Stimulated activated CD8-positive, alpha-beta memory T cell treated with anti-CD3 and anti-CD28 coated beads, Interleukin-7, amount 100 ng/mL, for 4 hours (primary cell): Measurements from ENCODE around the gene EIF5A2.
"Not testable (repeated sequence)": the region's sequence is repeated elsewhere in the genome, so short reads cannot be mapped to it uniquely, and the experiment has no call there.

Experiments used
- DNase-seq, 2 donors: peaks; one replicate each; pipeline ENCODE4 v3.0.0-alpha.2; 2020; ENCODE audit warnings: low read depth in 2 of 2

The EIF5A2 gene

DNA sequence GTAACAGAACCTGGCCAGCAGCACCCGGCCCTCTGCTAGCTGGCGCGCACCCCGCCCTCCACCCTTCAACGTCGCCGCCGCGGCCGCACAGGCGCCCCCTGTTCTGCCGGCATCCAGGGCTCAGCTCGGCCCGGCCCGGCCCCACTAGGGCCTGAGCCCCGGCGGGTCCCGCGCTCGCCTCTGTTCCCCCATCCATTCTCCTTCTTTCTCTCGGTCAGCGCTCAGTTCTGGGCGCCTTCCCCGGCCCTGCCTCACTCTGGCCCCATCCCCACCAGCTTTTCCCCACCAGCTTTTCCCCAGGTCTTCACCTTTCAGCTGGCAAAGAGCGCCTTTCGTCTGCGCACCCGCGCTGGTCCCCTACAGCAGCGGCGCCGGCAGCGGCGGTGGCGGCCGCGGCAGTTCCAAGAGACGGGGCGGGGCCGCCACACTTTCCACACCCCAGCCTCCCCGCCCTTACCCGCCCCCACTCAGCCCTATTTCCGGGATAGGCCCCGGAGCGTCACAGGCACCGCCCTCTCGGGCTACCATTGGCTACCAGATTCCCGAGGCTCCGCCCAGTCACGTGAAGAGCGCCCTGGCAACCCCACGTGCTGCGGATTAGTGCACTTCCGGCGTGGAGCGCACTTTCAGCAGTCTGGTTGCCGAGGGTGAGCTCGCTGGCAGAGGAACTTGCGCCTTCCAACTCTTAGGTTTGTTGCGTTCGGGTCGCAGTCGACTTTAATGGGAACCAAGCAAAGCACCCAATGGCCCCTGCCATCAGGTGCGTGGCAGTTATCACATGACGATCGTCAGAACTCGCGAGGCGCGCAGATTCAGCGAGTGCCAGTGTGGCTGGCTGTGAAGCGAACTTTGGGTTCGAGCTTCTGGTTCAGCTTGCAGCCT, at the start of gene EIF5A2:
TSS of gene EIF5A2 (minus strand) at position 403 of the 882 bp plus-strand sequence. CDS start 831 bp downstream, outside the sequence.
- DNase-seq, result peak; percentile 94

DNA sequence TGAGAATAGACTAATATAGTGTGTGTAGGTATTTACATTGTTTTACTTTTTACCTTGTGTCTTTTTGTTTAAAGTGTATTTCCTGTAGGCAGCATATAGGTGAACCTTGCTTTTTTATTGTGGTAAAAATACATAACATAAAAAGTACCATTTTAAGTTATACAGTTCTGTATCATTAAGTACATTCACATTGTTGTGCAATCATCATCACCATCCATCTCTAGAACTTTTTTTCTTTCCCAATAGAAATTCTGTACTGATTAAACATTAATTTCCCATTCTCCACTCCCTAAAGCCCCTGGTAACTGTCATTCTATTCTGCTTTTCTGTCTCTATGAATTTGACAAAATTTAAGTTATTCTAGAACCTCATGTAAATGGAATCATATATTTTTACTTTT, 48.2 kb upstream of the EIF5A2 start:
- DNase-seq, result no peak

DNA sequence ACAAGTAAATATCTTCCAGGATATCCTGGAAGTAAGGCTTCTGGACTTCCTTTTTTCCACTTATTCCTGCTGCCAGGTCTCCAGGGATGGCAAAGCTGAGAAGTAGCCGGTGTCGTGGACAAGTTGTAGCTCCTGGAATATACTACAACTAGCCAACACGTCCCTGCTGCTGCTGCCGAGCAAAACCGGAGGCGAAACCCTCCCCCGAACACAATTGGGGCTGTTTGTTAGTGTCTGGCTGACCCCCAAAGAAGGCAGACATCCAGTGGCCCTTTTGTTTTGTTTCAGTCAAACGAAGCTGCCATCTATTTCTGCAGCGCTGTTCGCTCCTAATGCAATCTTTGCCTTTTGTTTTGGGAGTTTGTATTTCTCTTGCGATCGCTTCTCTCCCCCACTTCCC, 45.3 kb upstream of the EIF5A2 start:
- DNase-seq, result no peak

DNA sequence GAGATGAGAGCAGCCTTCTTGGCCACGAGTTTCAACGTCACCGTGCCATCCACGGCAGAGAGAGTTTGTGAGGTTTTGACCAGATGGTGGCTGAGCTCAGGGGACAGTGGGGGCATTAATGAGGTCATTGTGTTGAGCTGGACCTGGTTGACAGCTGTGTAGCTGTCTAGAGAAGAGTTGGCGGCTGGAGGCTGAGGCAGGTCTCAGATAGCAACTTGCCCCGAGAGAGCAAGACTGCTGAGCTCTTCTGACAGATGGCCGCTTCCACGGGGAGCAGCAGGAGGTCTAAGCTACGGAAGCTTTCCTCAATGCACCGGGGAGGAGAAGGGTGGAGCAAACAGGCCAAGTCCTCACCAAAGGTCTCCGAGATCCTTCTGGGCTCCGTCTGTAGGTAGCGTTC, 44.8 kb upstream of the EIF5A2 start:
- no peak for DNase-seq

DNA sequence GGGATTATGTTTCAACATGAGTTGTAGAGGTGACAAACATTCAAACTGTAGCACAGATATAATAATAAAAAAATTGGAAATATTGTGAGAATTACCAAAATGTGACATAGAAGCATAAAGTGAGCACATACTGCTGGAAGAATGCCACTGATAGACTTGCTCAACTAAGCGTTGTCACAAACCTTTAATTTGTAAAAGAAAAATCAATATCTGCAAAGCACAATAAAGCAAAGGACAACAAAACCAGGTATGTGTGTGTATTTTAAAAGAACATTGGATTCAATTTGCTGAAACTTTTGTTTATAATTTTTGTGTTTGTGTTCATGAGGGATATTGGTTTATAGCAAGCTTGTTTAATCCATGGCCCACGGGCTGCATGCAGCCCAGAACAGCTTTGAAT, 40.8 kb upstream of the EIF5A2 start:
- no peak for DNase-seq

DNA sequence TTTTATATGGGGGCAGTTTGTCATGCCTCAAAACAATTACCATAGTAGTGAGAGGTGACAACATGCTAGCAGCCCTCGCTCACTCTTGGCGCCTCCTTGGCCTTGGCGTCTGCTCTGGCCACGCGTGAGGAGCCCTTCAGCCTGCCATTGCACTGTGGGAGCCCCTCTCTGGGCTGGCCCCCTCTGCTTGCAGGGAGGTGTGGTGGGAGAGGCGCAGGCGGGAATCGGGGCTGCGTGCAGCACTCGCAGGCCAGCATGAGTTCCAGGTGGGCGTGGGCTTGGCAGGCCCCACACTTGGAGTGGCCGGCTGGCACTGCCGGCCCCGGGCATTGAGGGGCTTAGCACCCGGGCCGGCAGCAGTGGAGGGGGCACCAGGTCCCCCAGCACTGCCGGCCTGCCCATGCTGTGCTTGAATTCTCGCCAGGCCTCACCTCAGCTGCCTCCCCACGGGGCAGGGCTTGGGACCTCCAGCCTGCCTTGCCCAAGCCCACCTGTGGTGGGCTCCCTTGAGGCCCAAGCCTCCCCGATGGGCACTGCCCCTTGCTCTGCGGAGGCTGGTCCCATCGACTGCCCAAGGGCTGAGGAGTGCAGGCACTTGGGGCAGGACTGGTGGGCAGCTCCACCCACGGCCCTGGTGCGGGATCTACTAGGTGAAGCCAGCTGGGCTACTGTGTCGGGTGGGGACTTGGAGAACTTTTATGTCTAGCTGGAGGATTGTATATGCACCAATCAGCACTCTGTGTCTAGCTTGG, 38.8 kb upstream of the EIF5A2 start:
- no peak for DNase-seq

DNA sequence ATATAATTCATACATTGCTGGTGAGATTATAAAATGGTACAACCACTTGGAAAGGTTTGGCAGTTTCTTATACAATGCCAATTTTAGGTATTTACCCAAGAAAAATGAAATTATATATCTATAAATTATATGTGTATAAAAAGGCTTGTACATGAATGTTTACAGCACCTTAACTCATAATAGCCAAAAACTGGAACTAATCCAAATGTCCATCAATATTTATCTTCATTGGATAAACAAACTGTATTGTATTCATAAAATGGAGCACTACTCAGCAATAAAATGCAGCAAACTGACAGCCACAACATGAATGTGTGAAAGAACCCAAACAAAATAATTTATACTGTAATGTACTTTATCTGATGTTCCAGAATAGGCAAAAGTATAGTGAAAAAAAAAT, 33.6 kb upstream of the EIF5A2 start:
- no peak for DNase-seq

DNA sequence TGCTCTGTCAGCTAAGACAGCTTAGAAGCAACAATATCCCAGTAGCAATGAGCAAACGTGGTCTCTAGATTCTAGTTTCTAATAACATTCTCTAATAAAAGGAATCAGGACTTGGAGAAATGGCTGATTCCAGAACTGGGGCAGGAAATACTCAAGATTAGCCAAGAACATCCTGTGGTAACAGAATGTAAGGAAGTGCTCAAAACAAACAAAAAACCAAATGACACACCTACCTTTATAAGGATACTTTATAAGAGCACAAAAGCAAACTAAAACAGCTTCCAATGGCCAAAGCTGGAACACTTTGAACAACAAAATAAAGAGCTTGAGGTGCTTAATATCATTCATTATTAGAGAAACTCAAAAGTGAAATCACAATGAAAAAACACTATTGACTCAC, 33.1 kb upstream of the EIF5A2 start:
- no peak for DNase-seq

DNA sequence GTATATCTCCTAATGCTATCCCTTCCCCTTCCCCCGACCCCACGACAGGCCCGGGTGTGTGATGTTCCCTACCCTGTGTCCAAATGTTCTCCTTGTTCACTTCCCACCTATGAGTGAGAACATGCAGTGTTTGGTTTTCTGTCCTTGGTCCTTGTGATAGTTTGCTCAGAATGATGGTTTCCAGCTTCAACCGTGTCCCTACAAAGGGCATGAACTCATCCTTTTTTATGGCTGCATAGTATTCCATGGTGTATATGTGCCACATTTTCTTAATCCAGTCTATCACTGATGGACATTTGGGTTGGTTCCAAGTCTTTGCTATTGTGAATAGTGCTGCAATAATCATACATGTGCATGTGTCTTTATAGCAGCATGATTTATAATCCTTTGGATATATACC, 24.6 kb upstream of the EIF5A2 start:
- not testable (repeated sequence) for DNase-seq

DNA sequence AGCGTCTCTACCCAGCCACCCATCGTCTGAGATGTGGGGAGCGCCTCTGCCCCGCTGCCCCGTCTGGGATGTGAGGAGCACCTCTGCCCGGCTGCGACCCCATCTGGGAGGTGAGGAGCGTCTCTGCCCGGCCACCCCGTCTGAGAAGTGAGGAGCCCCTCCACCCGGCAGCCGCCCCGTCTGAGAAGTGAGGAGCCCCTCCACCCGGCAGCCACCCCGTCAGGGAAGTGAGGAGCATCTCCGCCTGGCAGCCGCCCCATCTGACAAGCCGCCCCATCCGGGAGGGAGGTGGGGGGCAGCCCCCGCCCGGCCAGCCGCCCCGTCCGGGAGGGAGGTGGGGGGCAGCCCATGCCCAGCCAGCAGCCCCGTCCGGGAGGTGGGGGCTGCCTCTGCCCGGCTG, 15.1 kb upstream of the EIF5A2 start:
- not testable (repeated sequence) for DNase-seq

DNA sequence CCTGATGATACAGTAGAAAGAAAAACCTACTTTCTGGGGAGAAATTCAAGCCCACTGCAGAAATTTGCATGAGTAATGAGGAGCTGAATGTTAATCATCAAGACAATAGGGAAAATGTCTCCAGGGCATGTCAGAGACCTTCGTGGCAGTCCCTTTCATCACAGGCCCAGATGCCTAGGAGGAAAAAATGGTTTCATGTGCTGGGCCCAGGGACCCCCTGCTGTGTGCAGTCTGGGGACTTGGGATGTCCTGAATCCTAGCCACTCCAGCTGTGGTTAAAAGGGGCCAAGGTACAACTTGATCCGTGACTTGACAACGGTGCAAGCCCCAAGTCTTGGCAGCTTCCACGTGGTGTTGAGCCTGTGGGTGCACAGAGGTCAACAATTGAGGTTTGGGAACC, 10.3 kb upstream of the EIF5A2 start:
- no peak for DNase-seq

DNA sequence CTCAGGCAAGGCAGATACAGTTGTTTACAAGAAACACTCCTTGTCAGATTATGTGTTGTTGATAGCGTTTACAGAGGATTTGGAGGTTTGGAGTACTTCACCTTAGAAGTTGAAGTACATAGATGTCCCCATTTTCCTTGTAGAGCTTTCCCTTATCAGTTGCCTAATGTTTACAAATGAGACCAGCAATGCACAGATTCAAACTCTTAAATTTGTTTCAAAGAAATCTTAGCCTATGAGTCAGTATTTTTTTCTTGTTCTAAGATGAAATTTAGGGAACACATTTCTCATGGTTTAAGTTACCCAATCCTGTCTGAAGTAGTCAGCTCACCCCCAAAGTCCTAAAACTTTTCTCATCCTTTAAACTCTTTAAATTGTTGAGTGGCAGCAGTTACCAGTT, 6.3 kb upstream of the EIF5A2 start:
- DNase-seq, result no peak

DNA sequence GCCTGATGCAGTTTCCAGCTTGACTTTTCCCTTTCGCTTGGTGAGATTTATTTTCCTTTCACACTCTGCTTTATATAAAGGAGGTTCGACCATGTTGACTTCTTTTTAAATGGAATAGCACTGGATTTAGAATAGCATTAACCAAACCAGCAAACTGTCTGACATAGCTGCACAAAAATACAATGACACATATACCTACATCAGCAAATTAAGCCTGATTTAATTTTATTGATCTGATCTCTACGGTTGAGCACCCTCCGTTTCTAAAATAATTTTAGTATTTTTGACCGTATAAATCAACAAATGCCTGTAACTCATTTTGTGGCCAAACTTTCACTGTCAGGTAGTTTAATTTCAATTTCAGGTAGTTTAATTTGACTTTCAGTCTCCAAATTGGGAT, 5.8 kb upstream of the EIF5A2 start:
- no peak for DNase-seq

DNA sequence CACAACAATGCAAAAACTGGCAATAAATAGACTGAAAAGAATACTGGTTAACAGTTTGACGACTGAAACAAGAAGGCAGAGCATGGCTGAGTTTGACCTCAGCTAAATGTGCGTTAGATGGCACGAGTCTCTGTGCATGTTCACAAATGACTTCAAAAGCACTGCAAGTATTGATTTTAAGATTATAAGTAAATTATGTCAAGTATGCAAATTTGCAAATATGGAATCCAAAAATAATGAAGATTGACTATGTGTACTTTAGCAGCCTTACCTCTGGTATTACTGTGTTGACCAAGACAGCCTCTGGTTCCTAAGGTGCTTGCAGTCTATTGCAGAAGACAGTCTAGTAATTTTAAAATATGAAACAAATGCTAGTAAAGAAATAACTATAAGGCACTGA, 2.6 kb upstream of the EIF5A2 start:
- no peak for DNase-seq

DNA sequence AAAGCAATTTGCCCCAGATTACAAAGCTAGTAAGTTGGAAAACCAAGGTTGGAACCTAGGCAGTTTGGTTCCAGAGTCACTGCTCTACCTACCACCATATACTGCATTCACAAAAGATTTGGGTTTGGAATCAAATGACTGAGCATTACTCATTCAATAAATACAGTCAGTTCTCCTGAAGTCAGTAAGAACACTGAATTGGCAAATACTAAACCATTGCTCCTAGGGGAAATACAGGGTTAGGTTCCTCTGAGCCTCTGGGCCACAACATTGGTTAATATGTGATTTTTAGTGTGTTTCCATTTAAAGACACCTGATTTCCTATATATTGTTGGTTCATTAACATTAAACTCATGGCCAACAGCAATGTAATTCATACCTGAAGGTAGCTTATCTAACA, 2.1 kb upstream of the EIF5A2 start:
- no peak for DNase-seq

DNA sequence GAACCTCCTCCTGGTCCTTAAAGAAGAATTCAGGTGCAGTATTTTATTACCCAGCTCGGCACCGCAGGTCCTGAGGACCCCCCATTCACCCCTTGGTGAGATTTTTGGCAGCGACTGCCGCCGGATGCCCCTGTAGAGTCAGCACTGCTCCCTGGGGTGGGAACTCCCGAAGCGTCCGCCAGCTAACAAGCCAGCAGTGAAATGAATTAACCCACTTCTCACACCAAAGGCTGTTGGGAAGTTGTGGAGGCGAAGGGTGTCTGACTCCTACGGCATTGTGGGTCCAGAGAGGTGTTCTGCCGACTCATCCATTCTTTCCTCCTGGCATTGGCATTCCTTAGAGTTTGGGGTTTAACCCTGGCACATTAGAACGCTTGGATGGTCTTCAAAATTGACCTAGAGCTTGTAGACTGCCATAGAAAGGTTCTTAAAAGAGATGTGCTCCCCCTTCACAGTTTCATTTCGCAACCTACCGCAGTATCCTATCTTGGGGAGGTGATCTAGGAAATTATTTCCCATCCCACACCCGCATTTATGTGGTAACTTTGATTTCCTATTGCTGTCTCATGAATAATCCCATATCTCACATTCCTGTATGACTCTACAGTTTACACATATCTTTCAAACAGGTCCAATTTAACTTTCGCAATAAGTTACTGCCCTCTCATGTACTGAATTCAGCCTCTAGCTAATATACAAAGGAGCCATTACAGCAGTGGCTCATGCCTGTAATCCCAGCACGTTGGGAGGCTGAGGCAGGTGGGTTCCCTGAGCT, 879 bp upstream of the EIF5A2 start:
- DNase-seq, result no peak

DNA sequence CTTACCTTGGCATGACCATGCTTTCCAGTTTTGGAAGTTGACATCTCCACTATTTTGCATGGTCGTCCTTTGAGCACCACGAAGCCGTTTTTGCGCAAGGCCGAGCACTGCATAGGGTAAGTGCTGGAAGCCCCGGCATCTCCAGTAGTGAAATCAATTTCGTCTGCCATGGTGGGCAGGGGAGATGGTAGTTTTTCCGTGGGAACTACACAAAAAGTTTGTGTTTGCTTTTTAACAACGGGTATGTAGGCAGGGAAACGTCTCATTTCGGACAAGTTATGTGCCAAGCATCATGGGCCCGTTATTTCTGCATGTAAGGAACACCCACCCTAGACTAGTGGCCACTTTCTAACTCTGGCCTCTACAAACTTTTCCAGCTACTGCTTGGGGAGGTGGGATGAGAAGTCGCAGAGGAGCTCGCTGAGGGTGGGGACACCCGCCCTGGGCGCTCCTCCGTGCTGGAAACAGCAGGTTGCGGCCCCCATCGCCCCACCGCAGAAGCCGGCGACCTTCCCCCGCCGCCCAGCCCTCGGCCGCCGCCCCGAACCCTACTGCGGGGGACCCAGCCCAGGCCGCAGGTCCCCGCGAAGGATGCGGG, 701 bp downstream of the EIF5A2 start:
- no peak for DNase-seq

DNA sequence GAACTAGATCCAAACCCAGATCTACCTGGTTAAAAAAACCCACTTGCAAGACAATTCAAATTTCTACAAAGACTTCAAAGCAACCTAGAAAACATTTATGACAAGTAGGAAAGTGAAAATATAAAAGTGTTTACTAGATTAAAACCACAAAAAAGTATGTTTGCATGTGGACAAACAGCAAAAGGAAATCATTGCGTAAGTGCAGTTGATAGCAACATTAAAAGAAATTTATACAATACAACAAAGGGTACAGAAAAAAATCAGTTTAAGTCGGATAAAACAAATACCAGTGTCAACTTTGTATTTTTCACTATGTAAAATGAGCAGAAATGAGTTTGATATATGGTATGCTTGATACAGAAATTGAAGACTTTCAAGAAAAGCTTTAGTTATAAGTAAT, 2.6 kb downstream of the EIF5A2 start:
- DNase-seq, result no peak

DNA sequence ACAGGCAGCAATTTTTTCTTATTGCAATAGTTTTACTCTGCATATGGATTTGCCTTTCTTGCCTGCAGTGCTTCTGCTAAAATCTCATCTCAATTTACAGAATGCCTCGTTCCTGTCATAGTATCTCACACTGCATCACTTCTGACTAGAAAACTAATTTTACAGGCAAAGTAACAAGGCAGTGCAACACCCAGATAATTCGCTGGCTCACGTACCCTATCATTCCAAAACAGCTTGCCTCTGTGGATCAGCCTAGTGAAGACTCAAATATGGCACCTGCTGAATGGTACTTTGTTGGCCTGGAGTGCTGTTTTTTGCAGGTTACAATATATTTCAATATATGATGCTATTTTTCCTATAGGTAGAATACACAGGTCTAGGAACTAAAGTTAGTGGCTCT, 5.3 kb downstream of the EIF5A2 start:
- no peak for DNase-seq

DNA sequence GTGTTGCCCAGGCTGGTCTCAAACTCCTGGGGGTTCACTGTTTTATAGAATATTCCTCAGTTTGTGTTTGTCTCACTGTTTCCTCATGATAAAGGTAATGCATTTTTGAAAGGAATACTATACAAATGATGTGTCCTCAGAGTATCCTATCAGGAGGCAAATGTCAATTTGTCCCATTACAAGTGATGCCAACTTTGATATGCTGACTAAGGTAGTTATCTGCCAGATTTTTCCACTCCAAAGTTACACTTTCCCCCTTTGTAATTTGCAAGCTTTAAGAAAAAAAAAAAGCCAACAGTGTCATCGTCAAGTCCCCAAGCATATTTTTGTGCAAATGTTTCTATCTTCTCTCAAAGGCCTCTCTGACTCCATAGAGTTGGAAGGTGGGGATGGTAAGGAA, 9.0 kb downstream of the EIF5A2 start:
- DNase-seq, result no peak

DNA sequence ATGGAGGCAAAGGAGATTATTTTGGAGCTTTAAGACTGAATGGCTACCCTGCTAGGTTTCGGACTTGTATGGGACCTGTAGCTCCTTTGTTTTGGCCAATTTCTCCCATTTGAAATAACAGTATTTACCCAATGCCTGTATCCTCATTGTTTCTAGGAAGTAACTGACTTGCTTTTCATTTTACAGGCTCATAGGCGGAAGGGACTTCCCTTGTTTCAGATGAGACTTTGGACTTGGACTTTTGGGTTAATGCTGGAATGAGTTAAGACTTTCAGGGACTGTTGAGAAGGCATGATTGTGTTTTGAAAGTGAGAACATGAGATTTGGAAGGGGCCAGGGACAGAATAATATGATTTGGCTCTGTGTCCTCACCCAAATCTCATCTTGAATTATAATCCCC, 10.5 kb downstream of the EIF5A2 start:
- no peak for DNase-seq

DNA sequence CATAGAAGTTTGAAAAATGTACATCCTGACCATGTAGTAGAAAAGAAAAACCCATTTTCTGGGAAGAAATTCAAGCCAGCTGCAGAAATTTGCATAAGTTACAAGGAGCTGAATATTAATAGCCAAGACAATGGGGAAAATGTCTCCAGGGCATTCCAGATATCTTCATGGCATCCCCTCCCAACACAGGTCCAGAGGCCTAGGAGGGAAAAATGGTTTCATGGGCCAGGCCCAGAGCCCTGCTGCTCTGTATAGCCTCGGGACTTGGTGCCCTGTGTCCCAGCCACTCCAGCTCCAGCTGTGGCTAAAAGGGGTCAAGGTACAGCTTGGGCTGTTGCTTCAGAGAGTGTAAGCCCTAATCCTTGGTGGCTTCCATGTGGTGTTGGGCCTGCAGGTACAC, 11.2 kb downstream of the EIF5A2 start:
- not testable (repeated sequence) for DNase-seq
